Measurements from ENCODE around the gene PTPRT. TPM values are rescaled to one million over a fixed set of nuclear protein-coding genes. Genes with fewer than 3 reads are reported as not detected.

Gene PTPRT
- total and polyA plus RNA-seq, 2 of the 13 experiments (the other 11 are each of a cell fraction or from before 2014, with no cell fraction given): under 0.01 to 0.09 TPM

DNA sequence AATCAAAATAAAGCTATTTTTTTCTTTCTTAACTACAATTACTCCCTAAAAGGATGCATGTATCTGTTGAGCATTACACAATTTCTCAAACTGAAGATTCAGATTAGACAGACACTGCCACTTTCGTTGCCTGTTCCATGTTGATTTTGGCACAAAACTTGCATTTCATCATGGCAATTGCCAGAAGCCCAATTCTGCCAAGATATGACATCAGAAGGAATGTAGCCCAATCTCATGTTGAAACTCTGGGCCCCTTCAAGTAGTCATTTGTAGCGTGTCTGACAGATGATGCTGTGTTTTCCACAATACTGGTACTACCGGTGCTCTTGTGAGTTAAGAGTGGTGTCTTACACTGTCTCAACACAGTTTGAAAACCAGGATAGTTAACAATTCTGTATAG lies 705.4 kb downstream of the PTPRT start:
- 19% methylated on average over 3 of the region's 3 CpGs for WGBS (ENCODE audit: low lambda C conversion rate)
- FAIRE-seq (no peak), ATAC-seq (no peak), DNase-seq (ENCODE audit: low spot score) (no peak)
- Histone ChIP-seq H4K20me1 (ENCODE audit: insufficient read depth, low read length) (no peaks in the 10 kb centered on the region), H3K4me1 (ENCODE audit: insufficient read depth, low read length) (no peaks in the 10 kb centered on the region), H3K4me3 (replicated peaks in 1 of 3; ENCODE audit: insufficient read depth in 1 of 3, low read depth in 2 of 3, low read length in 3 of 3) (no peak overlapping the region), H3K27ac (ENCODE audit: extremely low read length, insufficient read depth, low read length) (no peak overlapping the region), H2AFZ (ENCODE audit: low read length) (no peak overlapping the region), H3K9ac (ENCODE audit: insufficient read depth, low read depth, low read length) (no peak overlapping the region), H3K4me2 (ENCODE audit: low read depth, low read length) (no peak overlapping the region), H3K27me3 (ENCODE audit: control insufficient read depth in 1 of 2, insufficient read depth in 2 of 2, low read length in 2 of 2) (no peaks in the 10 kb centered on the region), H3K9me3 (ENCODE audit: low read length) (no peaks in the 10 kb centered on the region), H3K36me3 (replicated peaks in 1 of 2; ENCODE audit: control insufficient read depth in 1 of 2, insufficient read depth in 2 of 2, low read length in 2 of 2) (no peaks in the 10 kb centered on the region), H3K79me2 (ENCODE audit: insufficient read depth, low read length) (no peaks in the 10 kb centered on the region)
- CTCF ChIA-PET (ENCODE audit: low intra/inter-chr PET ratio, low total read pairs): no interaction called here
- POLR2A ChIA-PET: no interaction called here
- no TSS peak for BruUV-seq (replicated peaks)
- intact Hi-C loops (cut with micrococcal nuclease; ENCODE audit: unreplicated experiment) (no loop called here), in situ Hi-C loops (cut with HindIII; ENCODE audit: extremely low pct_ligation_motif_present, low pct_unique_long_range_greater_than_20kb) (no loop called here)
- no peak for TF ChIP-seq ARID3A (IDR thresholded peaks at IDR 0.05; ENCODE audit: low read depth, low read length)
- no peak for TF ChIP-seq GLMP (CRISPR knock-in tag; IDR thresholded peaks at IDR 0.05; ENCODE audit: borderline replicate concordance)

DNA sequence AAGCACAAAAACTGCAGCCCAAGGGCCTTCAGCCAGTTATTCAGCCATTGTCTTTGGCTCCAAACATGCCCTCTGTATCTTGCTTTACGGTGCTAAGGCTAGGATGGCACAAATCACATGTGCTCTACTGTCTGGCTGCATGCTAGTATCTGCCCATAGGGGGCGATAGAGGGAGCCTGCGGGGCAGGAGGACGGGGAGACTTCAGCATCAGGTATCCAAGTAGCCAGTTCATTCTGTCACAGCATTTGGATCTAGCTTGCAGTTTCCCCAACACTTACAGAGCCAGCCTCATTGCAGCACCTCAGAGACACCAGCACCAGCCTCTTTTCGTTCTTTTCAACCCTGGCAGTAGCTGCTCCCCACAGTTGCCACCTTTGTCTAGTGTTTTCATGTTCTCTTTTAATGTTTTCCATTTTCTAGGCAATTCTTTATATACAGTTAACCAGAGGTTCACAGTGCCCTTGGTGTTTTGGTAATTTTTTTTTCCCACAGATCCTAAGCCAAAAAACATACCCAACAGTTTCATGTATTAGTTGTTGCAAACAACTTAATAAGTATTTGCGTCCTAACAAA lies 705.9 kb downstream of the PTPRT start:
- Histone ChIP-seq H3K9ac (ENCODE audit: insufficient read depth, low read depth, low read length) (no peak overlapping the region), H4K20me1 (ENCODE audit: insufficient read depth, low read length) (no peaks in the 10 kb centered on the region), H3K4me1 (ENCODE audit: insufficient read depth, low read length) (no peaks in the 10 kb centered on the region), H2AFZ (ENCODE audit: low read length) (no peak overlapping the region), H3K27me3 (ENCODE audit: control insufficient read depth in 1 of 2, insufficient read depth in 2 of 2, low read length in 2 of 2) (no peaks in the 10 kb centered on the region), H3K4me3 (replicated peaks in 1 of 3; ENCODE audit: insufficient read depth in 1 of 3, low read depth in 2 of 3, low read length in 3 of 3) (no peak overlapping the region), H3K27ac (ENCODE audit: extremely low read length, insufficient read depth, low read length) (no peak overlapping the region), H3K36me3 (replicated peaks in 1 of 2; ENCODE audit: control insufficient read depth in 1 of 2, insufficient read depth in 2 of 2, low read length in 2 of 2) (no peaks in the 10 kb centered on the region), H3K4me2 (ENCODE audit: low read depth, low read length) (no peak overlapping the region), H3K9me3 (ENCODE audit: low read length) (no peaks in the 10 kb centered on the region), H3K79me2 (ENCODE audit: insufficient read depth, low read length) (no peaks in the 10 kb centered on the region)
- ChIA-PET POLR2A (no interaction called here), CTCF (ENCODE audit: low intra/inter-chr PET ratio, low total read pairs) (no interaction called here)
- intact Hi-C loops (cut with micrococcal nuclease; ENCODE audit: unreplicated experiment): no loop called here
- FAIRE-seq (peak; percentile 42), DNase-seq (ENCODE audit: low spot score) (peak; percentile 32), ATAC-seq (peak; percentile 83)
- BruUV-seq (replicated peaks): no TSS peak
- in situ Hi-C loops (cut with HindIII; ENCODE audit: extremely low pct_ligation_motif_present, low pct_unique_long_range_greater_than_20kb): no loop called here
- no peak for TF ChIP-seq ERF (CRISPR knock-in tag; IDR thresholded peaks at IDR 0.05)
- TF ChIP-seq STAG1 (CRISPR knock-in tag; IDR thresholded peaks at IDR 0.05): 0 out of 2 replicates have a peak, but pooled peaks have one; percentile 20
- TF ChIP-seq, protein P1, sequence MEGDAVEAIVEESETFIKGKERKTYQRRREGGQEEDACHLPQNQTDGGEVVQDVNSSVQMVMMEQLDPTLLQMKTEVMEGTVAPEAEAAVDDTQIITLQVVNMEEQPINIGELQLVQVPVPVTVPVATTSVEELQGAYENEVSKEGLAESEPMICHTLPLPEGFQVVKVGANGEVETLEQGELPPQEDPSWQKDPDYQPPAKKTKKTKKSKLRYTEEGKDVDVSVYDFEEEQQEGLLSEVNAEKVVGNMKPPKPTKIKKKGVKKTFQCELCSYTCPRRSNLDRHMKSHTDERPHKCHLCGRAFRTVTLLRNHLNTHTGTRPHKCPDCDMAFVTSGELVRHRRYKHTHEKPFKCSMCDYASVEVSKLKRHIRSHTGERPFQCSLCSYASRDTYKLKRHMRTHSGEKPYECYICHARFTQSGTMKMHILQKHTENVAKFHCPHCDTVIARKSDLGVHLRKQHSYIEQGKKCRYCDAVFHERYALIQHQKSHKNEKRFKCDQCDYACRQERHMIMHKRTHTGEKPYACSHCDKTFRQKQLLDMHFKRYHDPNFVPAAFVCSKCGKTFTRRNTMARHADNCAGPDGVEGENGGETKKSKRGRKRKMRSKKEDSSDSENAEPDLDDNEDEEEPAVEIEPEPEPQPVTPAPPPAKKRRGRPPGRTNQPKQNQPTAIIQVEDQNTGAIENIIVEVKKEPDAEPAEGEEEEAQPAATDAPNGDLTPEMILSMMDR (CRISPR knock-in tag; IDR thresholded peaks at IDR 0.05): peak; percentile 58
- WGBS (ENCODE audit: low lambda C conversion rate): 20% methylated on average over 6 of the region's 6 CpGs
